IMR-90 (cell line): Measurements from ENCODE around the gene ADAMTSL1.

Source experiments
- MAZ ChIP-seq: IDR thresholded peaks from 2 replicates; pipeline ENCODE4 v1.6.1; 2012; ENCODE audit warnings: low read depth, mild to moderate bottlenecking, low read length, improper control_type of control experiment, moderate library complexity, borderline replicate concordance
- NFE2L2 ChIP-seq: fragments of 150-350 bp; IDR thresholded peaks from 2 replicates; pipeline ENCODE4 v1.6.1; 2016; ENCODE audit warnings: low read depth, mild to moderate bottlenecking, low read length
- POLR2A ChIP-seq: IDR thresholded peaks from 2 replicates; pipeline ENCODE4 v1.6.1; 2012; ENCODE audit warnings: mild to moderate bottlenecking, low read depth, low read length
- RAD21 ChIP-seq: IDR thresholded peaks from 2 replicates; pipeline ENCODE4 v1.6.1; 2012; ENCODE audit warnings: low read length, improper control_type of control experiment
- TF ChIP-seq, protein P1 (sequence below): conservative IDR thresholded peaks from 2 replicates; pipeline ENCODE4 v1.5.1; 2012; ENCODE audit warnings: mild to moderate bottlenecking, low read depth, low read length, improper control_type of control experiment

- TF ChIP-seq, protein P1, sequence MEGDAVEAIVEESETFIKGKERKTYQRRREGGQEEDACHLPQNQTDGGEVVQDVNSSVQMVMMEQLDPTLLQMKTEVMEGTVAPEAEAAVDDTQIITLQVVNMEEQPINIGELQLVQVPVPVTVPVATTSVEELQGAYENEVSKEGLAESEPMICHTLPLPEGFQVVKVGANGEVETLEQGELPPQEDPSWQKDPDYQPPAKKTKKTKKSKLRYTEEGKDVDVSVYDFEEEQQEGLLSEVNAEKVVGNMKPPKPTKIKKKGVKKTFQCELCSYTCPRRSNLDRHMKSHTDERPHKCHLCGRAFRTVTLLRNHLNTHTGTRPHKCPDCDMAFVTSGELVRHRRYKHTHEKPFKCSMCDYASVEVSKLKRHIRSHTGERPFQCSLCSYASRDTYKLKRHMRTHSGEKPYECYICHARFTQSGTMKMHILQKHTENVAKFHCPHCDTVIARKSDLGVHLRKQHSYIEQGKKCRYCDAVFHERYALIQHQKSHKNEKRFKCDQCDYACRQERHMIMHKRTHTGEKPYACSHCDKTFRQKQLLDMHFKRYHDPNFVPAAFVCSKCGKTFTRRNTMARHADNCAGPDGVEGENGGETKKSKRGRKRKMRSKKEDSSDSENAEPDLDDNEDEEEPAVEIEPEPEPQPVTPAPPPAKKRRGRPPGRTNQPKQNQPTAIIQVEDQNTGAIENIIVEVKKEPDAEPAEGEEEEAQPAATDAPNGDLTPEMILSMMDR: no peak
- TF ChIP-seq MAZ: no peak
- TF ChIP-seq NFE2L2: no peak
- no peak for TF ChIP-seq RAD21
- TF ChIP-seq POLR2A: no peak
Measured at GRCh38 chr9:18482371-18482770, 8.4 kb downstream of the ADAMTSL1 start.
